BLaER1 (cell line): ENCODE data around the gene C5.

ENCODE experiments used
- H3K27ac ChIP-seq: shearing (Covaris generic); formaldehyde crosslinking; 2 replicates; pipeline ENCODE4 v1.8.1; 2022
- H3K27me3 ChIP-seq: shearing (Covaris generic); formaldehyde crosslinking; 2 replicates; pipeline ENCODE4 v1.8.1; 2022
- H3K36me3 ChIP-seq: shearing (Covaris generic); formaldehyde crosslinking; 2 replicates; pipeline ENCODE4 v1.8.1; 2022
- H3K4me1 ChIP-seq: shearing (Covaris generic); formaldehyde crosslinking; 2 replicates; pipeline ENCODE4 v1.8.1; 2022
- H3K4me2 ChIP-seq: shearing (Covaris generic); formaldehyde crosslinking; 2 replicates; pipeline ENCODE4 v1.8.1; 2022
- H3K4me3 ChIP-seq: shearing (Covaris generic); formaldehyde crosslinking; 2 replicates; pipeline ENCODE4 v1.8.1; 2022
- H3K9ac ChIP-seq: shearing (Covaris generic); formaldehyde crosslinking; 2 replicates; pipeline ENCODE4 v1.8.1; 2022
- H3K9me3 ChIP-seq: shearing (Covaris generic); formaldehyde crosslinking; 2 replicates; pipeline ENCODE4 v1.8.1; 2022
- H4K20me1 ChIP-seq: shearing (Covaris generic); formaldehyde crosslinking; 2 replicates; pipeline ENCODE4 v1.8.1; 2022
- Cebpa-rat ChIP-seq: shearing (Covaris generic); IDR thresholded peaks from 2 replicates; pipeline ENCODE4 v1.8.1; 2022

C5 gene

GRCh38 chr9:120914396-120914795 is 135.7 kb downstream of the C5 start:
- TF ChIP-seq Cebpa-rat, result no peak
- Histone ChIP-seq H3K4me2 (no peak overlapping the region), H3K4me1 (peaks cover 11% of the 10 kb centered on the region), H3K36me3 (peaks cover 5% of the 10 kb centered on the region; the same call in 1 of the 2 replicates), H3K4me3 (no peak overlapping the region), H3K9me3 (no peaks in the 10 kb centered on the region), H3K27me3 (no peaks in the 10 kb centered on the region), H4K20me1 (no peaks in the 10 kb centered on the region), H3K27ac (no peak overlapping the region), H3K9ac (no peak overlapping the region)

GRCh38 chr9:120913647-120914264 is 136.3 kb downstream of the C5 start:
- no peaks in the 10 kb centered on the region for H3K9me3 ChIP-seq
- no peak overlapping the region for H3K4me2 ChIP-seq
- no peak overlapping the region for H3K9ac ChIP-seq
- no peaks in the 10 kb centered on the region for H3K27me3 ChIP-seq
- H3K4me3 ChIP-seq, result no peak overlapping the region
- H3K4me1 ChIP-seq, result peaks cover 11% of the 10 kb centered on the region
- no peak overlapping the region for H3K27ac ChIP-seq
- H3K36me3 ChIP-seq, result peaks cover 10% of the 10 kb centered on the region; the same call in 1 of the 2 replicates
- TF ChIP-seq Cebpa-rat, result no peak
- no peaks in the 10 kb centered on the region for H4K20me1 ChIP-seq

- Histone ChIP-seq H3K9ac (no peak overlapping the region), H3K4me2 (no peak overlapping the region), H4K20me1 (no peaks in the 10 kb centered on the region), H3K4me3 (no peak overlapping the region), H3K36me3 (peaks cover 10% of the 10 kb centered on the region; the same call in 1 of the 2 replicates), H3K4me1 (peaks cover 11% of the 10 kb centered on the region), H3K9me3 (no peaks in the 10 kb centered on the region), H3K27ac (no peak overlapping the region), H3K27me3 (no peaks in the 10 kb centered on the region)
- no peak for TF ChIP-seq Cebpa-rat
These were observed 137.0 kb downstream of the C5 start for GRCh38 chr9:120912958-120913646.

GRCh38 chr9:120911295-120911837 is 138.7 kb downstream of the C5 start:
- peaks cover 10% of the 10 kb centered on the region; the same call in 1 of the 2 replicates for H3K36me3 ChIP-seq
- H3K4me2 ChIP-seq, result no peak overlapping the region
- H3K27me3 ChIP-seq, result no peaks in the 10 kb centered on the region
- no peak overlapping the region for H3K4me3 ChIP-seq
- no peak overlapping the region for H3K9ac ChIP-seq
- TF ChIP-seq Cebpa-rat, result no peak
- H4K20me1 ChIP-seq, result no peaks in the 10 kb centered on the region
- H3K27ac ChIP-seq, result no peak overlapping the region
- H3K4me1 ChIP-seq, result peaks cover 14% of the 10 kb centered on the region
- H3K9me3 ChIP-seq, result no peaks in the 10 kb centered on the region

GRCh38 chr9:120910643-120911042 is 139.4 kb downstream of the C5 start:
- TF ChIP-seq Cebpa-rat, result no peak
- Histone ChIP-seq H3K27me3 (no peaks in the 10 kb centered on the region), H3K9ac (no peak overlapping the region), H4K20me1 (no peaks in the 10 kb centered on the region), H3K4me2 (no peak overlapping the region), H3K36me3 (peaks cover 10% of the 10 kb centered on the region; the same call in 1 of the 2 replicates), H3K27ac (no peak overlapping the region), H3K4me3 (no peak overlapping the region), H3K9me3 (no peaks in the 10 kb centered on the region), H3K4me1 (peaks cover 21% of the 10 kb centered on the region)

- Histone ChIP-seq H3K36me3 (peaks cover 10% of the 10 kb centered on the region; the same call in 1 of the 2 replicates), H4K20me1 (no peaks in the 10 kb centered on the region), H3K4me2 (peak overlapping the region; percentile 41), H3K27me3 (no peaks in the 10 kb centered on the region), H3K9ac (no peak overlapping the region), H3K4me3 (no peak overlapping the region), H3K9me3 (no peaks in the 10 kb centered on the region), H3K27ac (0 out of 2 replicates have a peak overlapping the region, but pooled peaks have one; percentile 4), H3K4me1 (peaks cover 28% of the 10 kb centered on the region)
- no peak for TF ChIP-seq Cebpa-rat
These were observed 140.2 kb downstream of the C5 start for GRCh38 chr9:120909904-120910303.

GRCh38 chr9:120905315-120906164 is 144.5 kb downstream of the C5 start:
- no peaks in the 10 kb centered on the region for H3K27me3 ChIP-seq
- H3K9me3 ChIP-seq, result no peaks in the 10 kb centered on the region
- H3K4me1 ChIP-seq, result peaks cover 72% of the 10 kb centered on the region
- no peak for TF ChIP-seq Cebpa-rat
- no peak overlapping the region for H3K4me3 ChIP-seq
- peak overlapping the region; percentile 70 for H3K4me2 ChIP-seq
- no peaks in the 10 kb centered on the region for H4K20me1 ChIP-seq
- H3K9ac ChIP-seq, result no peak overlapping the region
- H3K36me3 ChIP-seq, result peaks cover 5% of the 10 kb centered on the region; the same call in 1 of the 2 replicates
- no peak overlapping the region for H3K27ac ChIP-seq

- H3K36me3 ChIP-seq, result peaks cover 5% of the 10 kb centered on the region; the same call in 1 of the 2 replicates
- no peaks in the 10 kb centered on the region for H4K20me1 ChIP-seq
- no peaks in the 10 kb centered on the region for H3K27me3 ChIP-seq
- peak overlapping the region; percentile 70 for H3K4me2 ChIP-seq
- H3K4me3 ChIP-seq, result no peak overlapping the region
- H3K9ac ChIP-seq, result no peak overlapping the region
- H3K27ac ChIP-seq, result no peak overlapping the region
- no peak for TF ChIP-seq Cebpa-rat
- H3K9me3 ChIP-seq, result no peaks in the 10 kb centered on the region
- peaks cover 72% of the 10 kb centered on the region for H3K4me1 ChIP-seq
These were observed 145.1 kb downstream of the C5 start for GRCh38 chr9:120904978-120905301.

- Histone ChIP-seq H3K27me3 (no peaks in the 10 kb centered on the region), H3K27ac (peak overlapping the region; percentile 53), H3K9ac (no peak overlapping the region), H3K36me3 (peaks cover 3% of the 10 kb centered on the region; the same call in 1 of the 2 replicates), H3K4me1 (peaks cover 73% of the 10 kb centered on the region), H4K20me1 (no peaks in the 10 kb centered on the region), H3K4me2 (peak overlapping the region; percentile 70), H3K9me3 (no peaks in the 10 kb centered on the region), H3K4me3 (no peak overlapping the region)
- TF ChIP-seq Cebpa-rat, result no peak
These were observed 145.8 kb downstream of the C5 start for GRCh38 chr9:120904061-120904977.
